ENCODE results near the gene LYPD5. TPM values are rescaled to one million over a fixed set of nuclear protein-coding genes. Genes with fewer than 3 reads are reported as not detected.

Gene LYPD5
- total and polyA plus RNA-seq, 2 of the 13 experiments (the other 11 are each of a cell fraction or from before 2014, with no cell fraction given), result not detected

Other genes starting within 250 kb of the LYPD5 start
- gene XRCC1, start 226.9 kb downstream of the LYPD5 start, total RNA-seq (2016; rRNA removed; fragmentation: Illumina TruSeq; extraction: Trizol), result 21.8 and 26.3 TPM in 2 replicates
- 24.7 and 28.7 TPM in 2 replicates for gene XRCC1, start 226.9 kb downstream of the LYPD5 start, polyA plus RNA-seq (2011; rRNA removed)
- gene PINLYP, start 226.6 kb downstream of the LYPD5 start, total RNA-seq (2016; rRNA removed; fragmentation: Illumina TruSeq; extraction: Trizol), result 0.24 TPM in 1 of 2 replicates, not detected in the other
- gene PINLYP, start 226.6 kb downstream of the LYPD5 start, polyA plus RNA-seq (2011; rRNA removed), result 0.20 and 0.21 TPM in 2 replicates
- gene IRGQ, start 206.3 kb downstream of the LYPD5 start, total RNA-seq (2016; rRNA removed; fragmentation: Illumina TruSeq; extraction: Trizol), result 12.4 and 16.5 TPM in 2 replicates
- gene IRGQ, start 206.3 kb downstream of the LYPD5 start, polyA plus RNA-seq (2011; rRNA removed), result 11.4 and 11.6 TPM in 2 replicates
- gene ZNF576, start 205.9 kb downstream of the LYPD5 start, total RNA-seq (2016; rRNA removed; fragmentation: Illumina TruSeq; extraction: Trizol), result 9.6 and 10.9 TPM in 2 replicates
- gene ZNF576, start 205.9 kb downstream of the LYPD5 start, polyA plus RNA-seq (2011; rRNA removed), result 7.2 and 10.2 TPM in 2 replicates
- 0.11 TPM in 1 of 2 replicates, not detected in the other for gene SRRM5, start 190.4 kb downstream of the LYPD5 start, total RNA-seq (2016; rRNA removed; fragmentation: Illumina TruSeq; extraction: Trizol)
- 0.16 TPM in 2 replicates for gene SRRM5, start 190.4 kb downstream of the LYPD5 start, polyA plus RNA-seq (2011; rRNA removed)
- gene ZNF428, start 182.8 kb downstream of the LYPD5 start, total RNA-seq (2016; rRNA removed; fragmentation: Illumina TruSeq; extraction: Trizol), result 24.0 and 26.9 TPM in 2 replicates
- 10.4 and 11.5 TPM in 2 replicates for gene ZNF428, start 182.8 kb downstream of the LYPD5 start, polyA plus RNA-seq (2011; rRNA removed)
- 6.4 and 16.0 TPM in 2 replicates for gene CADM4, start 162.6 kb downstream of the LYPD5 start, total RNA-seq (2016; rRNA removed; fragmentation: Illumina TruSeq; extraction: Trizol)
- gene CADM4, start 162.6 kb downstream of the LYPD5 start, polyA plus RNA-seq (2011; rRNA removed), result 8.5 and 15.4 TPM in 2 replicates
- 2.2 and 2.5 TPM in 2 replicates for gene PLAUR, start 132.3 kb downstream of the LYPD5 start, total RNA-seq (2016; rRNA removed; fragmentation: Illumina TruSeq; extraction: Trizol)
- gene PLAUR, start 132.3 kb downstream of the LYPD5 start, polyA plus RNA-seq (2011; rRNA removed), result 2.9 and 3.9 TPM in 2 replicates
- gene IRGC, start 86.4 kb downstream of the LYPD5 start, total RNA-seq (2016; rRNA removed; fragmentation: Illumina TruSeq; extraction: Trizol), result not detected in 2 replicates
- gene IRGC, start 86.4 kb downstream of the LYPD5 start, polyA plus RNA-seq (2011; rRNA removed), result not detected in 2 replicates
- gene SMG9, start 47.5 kb downstream of the LYPD5 start, total RNA-seq (2016; rRNA removed; fragmentation: Illumina TruSeq; extraction: Trizol), result 9.6 and 18.7 TPM in 2 replicates
- 16.1 and 16.7 TPM in 2 replicates for gene SMG9, start 47.5 kb downstream of the LYPD5 start, polyA plus RNA-seq (2011; rRNA removed)
- 0.13 TPM in 1 of 2 replicates, not detected in the other for gene KCNN4, start 21.5 kb downstream of the LYPD5 start, total RNA-seq (2016; rRNA removed; fragmentation: Illumina TruSeq; extraction: Trizol)
- gene KCNN4, start 21.5 kb downstream of the LYPD5 start, polyA plus RNA-seq (2011; rRNA removed), result 0.25 and 0.60 TPM in 2 replicates
- 11.1 and 13.2 TPM in 2 replicates for gene ZNF283, start 24.9 kb upstream of the LYPD5 start, total RNA-seq (2016; rRNA removed; fragmentation: Illumina TruSeq; extraction: Trizol)
- gene ZNF283, start 24.9 kb upstream of the LYPD5 start, polyA plus RNA-seq (2011; rRNA removed), result 1.7 and 2.0 TPM in 2 replicates
- 1.2 and 2.6 TPM in 2 replicates for gene ZNF404, start 81.5 kb upstream of the LYPD5 start, total RNA-seq (2016; rRNA removed; fragmentation: Illumina TruSeq; extraction: Trizol)
- 0.61 and 1.0 TPM in 2 replicates for gene ZNF404, start 81.5 kb upstream of the LYPD5 start, polyA plus RNA-seq (2011; rRNA removed)
- 11.3 and 13.0 TPM in 2 replicates for gene ZNF45, start 132.8 kb upstream of the LYPD5 start, total RNA-seq (2016; rRNA removed; fragmentation: Illumina TruSeq; extraction: Trizol)
- 2.4 and 2.8 TPM in 2 replicates for gene ZNF45, start 132.8 kb upstream of the LYPD5 start, polyA plus RNA-seq (2011; rRNA removed)
- 3.4 and 4.5 TPM in 2 replicates for gene ZNF221, start 148.8 kb upstream of the LYPD5 start, total RNA-seq (2016; rRNA removed; fragmentation: Illumina TruSeq; extraction: Trizol)
- 0.40 and 0.48 TPM in 2 replicates for gene ZNF221, start 148.8 kb upstream of the LYPD5 start, polyA plus RNA-seq (2011; rRNA removed)
- gene ZNF155, start 181.7 kb upstream of the LYPD5 start, total RNA-seq (2016; rRNA removed; fragmentation: Illumina TruSeq; extraction: Trizol), result 2.8 and 3.6 TPM in 2 replicates
- gene ZNF155, start 181.7 kb upstream of the LYPD5 start, polyA plus RNA-seq (2011; rRNA removed), result 2.3 and 2.5 TPM in 2 replicates
- 5.5 and 6.0 TPM in 2 replicates for gene ZNF230, start 200.5 kb upstream of the LYPD5 start, total RNA-seq (2016; rRNA removed; fragmentation: Illumina TruSeq; extraction: Trizol)
- 2.4 TPM in 2 replicates for gene ZNF230, start 200.5 kb upstream of the LYPD5 start, polyA plus RNA-seq (2011; rRNA removed)
- 6.1 and 6.2 TPM in 2 replicates for gene ZNF222, start 222.9 kb upstream of the LYPD5 start, total RNA-seq (2016; rRNA removed; fragmentation: Illumina TruSeq; extraction: Trizol)
- gene ZNF222, start 222.9 kb upstream of the LYPD5 start, polyA plus RNA-seq (2011; rRNA removed), result 2.2 TPM in 2 replicates
- 4.8 and 5.6 TPM in 2 replicates for gene ZNF223, start 249.6 kb upstream of the LYPD5 start, total RNA-seq (2016; rRNA removed; fragmentation: Illumina TruSeq; extraction: Trizol)
- gene ZNF223, start 249.6 kb upstream of the LYPD5 start, polyA plus RNA-seq (2011; rRNA removed), result 2.0 and 2.2 TPM in 2 replicates

All from HepG2 (cell line).